ENCODE results near the gene TTLL11.

GRCh38 chr9:121865060-121865459 is 228.0 kb downstream of the TTLL11 start:
- TF ChIP-seq EP300 (IDR thresholded peaks at IDR 0.05) = no peak
- TF ChIP-seq, protein P1, sequence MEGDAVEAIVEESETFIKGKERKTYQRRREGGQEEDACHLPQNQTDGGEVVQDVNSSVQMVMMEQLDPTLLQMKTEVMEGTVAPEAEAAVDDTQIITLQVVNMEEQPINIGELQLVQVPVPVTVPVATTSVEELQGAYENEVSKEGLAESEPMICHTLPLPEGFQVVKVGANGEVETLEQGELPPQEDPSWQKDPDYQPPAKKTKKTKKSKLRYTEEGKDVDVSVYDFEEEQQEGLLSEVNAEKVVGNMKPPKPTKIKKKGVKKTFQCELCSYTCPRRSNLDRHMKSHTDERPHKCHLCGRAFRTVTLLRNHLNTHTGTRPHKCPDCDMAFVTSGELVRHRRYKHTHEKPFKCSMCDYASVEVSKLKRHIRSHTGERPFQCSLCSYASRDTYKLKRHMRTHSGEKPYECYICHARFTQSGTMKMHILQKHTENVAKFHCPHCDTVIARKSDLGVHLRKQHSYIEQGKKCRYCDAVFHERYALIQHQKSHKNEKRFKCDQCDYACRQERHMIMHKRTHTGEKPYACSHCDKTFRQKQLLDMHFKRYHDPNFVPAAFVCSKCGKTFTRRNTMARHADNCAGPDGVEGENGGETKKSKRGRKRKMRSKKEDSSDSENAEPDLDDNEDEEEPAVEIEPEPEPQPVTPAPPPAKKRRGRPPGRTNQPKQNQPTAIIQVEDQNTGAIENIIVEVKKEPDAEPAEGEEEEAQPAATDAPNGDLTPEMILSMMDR (IDR thresholded peaks at IDR 0.05) = no peak

Data from tibial nerve (tissue), 4 donors.